GM12873 (cell line): ENCODE data around the gene RBM10.

Experiments used
- TF ChIP-seq, protein P1 (sequence below): IDR thresholded peaks from 2 replicates; pipeline ENCODE4 v1.5.1; 2012; ENCODE audit warnings: low read depth, mild to moderate bottlenecking, moderate library complexity, low read length, control low read depth; ENCODE audit not compliant: insufficient read depth; ENCODE audit errors: missing control alignments

The RBM10 gene

DNA sequence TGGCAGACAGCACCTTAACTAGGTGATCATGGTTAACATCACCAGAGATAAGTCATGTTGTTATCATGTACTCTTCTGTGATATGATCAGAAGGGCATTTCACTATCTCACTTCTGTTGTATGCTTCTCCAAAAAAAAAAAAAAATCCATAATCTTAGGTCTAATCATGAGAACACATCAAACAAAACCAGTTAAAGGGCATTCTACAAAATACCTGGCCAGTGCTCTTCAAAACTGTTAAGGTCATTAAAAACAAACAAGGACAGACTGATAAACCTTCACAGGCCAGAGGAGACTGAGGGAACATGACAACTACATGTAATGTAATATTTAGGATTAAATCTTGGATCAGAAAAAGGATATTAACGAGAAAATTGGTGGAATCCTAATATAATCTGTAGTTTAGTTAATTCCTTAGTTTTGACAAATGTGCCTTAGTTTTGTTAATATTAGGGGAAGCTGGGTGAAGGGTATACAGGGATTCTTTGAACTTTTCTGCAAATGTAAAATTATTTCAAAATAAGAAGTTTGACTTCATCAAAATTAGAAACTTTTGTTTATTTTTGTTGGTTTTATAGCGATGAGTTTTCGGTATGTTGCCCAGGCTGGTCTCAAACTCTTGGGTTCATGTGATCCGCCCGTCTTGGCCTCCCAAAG is 18.0 kb downstream of the RBM10 start:
- TF ChIP-seq, protein P1, sequence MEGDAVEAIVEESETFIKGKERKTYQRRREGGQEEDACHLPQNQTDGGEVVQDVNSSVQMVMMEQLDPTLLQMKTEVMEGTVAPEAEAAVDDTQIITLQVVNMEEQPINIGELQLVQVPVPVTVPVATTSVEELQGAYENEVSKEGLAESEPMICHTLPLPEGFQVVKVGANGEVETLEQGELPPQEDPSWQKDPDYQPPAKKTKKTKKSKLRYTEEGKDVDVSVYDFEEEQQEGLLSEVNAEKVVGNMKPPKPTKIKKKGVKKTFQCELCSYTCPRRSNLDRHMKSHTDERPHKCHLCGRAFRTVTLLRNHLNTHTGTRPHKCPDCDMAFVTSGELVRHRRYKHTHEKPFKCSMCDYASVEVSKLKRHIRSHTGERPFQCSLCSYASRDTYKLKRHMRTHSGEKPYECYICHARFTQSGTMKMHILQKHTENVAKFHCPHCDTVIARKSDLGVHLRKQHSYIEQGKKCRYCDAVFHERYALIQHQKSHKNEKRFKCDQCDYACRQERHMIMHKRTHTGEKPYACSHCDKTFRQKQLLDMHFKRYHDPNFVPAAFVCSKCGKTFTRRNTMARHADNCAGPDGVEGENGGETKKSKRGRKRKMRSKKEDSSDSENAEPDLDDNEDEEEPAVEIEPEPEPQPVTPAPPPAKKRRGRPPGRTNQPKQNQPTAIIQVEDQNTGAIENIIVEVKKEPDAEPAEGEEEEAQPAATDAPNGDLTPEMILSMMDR, result no peak

GRCh38 chrX:47164420-47164819 is 19.4 kb downstream of the RBM10 start:
- TF ChIP-seq, protein P1, result no peak

DNA sequence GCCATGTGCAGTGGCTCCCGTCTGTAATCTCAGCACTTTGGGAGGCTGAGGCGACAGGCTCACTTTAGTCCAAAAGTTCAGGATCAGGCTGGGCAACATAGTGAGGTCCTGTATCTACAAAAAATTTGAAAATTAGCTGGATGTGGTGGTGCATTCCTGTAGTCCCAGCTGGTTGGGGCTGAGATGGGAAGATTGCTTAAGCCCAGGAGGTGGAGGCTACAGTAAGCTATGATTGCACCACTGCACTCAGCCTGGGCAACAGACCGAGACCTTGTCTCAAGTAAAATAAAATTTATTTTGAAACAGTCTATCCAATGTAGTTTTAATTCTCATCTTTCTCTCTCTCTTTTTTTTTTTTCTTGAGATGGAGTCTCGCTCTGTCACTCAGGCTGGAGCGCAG is 21.1 kb downstream of the RBM10 start:
- TF ChIP-seq, protein P1, result no peak

GRCh38 chrX:47168495-47169073 is 23.6 kb downstream of the RBM10 start:
- TF ChIP-seq, protein P1, result no peak

- TF ChIP-seq, protein P1, result no peak
Measured at GRCh38 chrX:47169273-47169672, 24.3 kb downstream of the RBM10 start.

GRCh38 chrX:47169726-47170515 is 24.9 kb downstream of the RBM10 start:
- TF ChIP-seq, protein P1, result no peak
